Stimulated activated naive CD4-positive, alpha-beta T cell (primary cell): ENCODE measurements around the gene SF3B3.
"Not testable (repeated sequence)": the region's sequence is repeated elsewhere in the genome, so short reads cannot be mapped to it uniquely, and the experiment has no call there.

ENCODE experiments used
- DNase-seq, 6 experiments: peaks; one replicate each; lab custom pipeline; 2025; lab: John Stamatoyannopoulos, UW

Gene SF3B3

DNA sequence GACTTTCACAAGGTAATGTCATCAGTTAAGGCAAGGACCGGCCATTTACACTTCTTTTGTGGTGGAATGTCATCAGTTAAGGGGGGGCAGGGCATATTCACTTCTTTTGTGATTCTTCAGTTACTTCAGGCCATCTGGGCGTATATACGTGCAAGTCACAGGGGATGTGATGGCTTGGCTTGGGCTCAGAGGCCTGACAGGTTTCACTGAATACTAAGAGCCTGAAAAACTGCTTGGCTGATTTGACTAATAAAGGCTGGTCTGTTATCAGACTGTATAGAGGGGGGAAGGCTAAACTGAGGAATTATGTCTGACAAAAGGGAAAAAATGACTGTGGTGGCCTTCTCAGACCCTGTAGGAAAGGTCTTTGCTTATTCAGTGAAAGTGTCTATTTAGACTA is 98.2 kb downstream of the SF3B3 start:
- not testable (repeated sequence) for DNase-seq
